ENCODE results near the gene ESYT3.

ESYT3 gene

GRCh38 chr3:138498991-138499390 is 64.6 kb downstream of the ESYT3 start:
- no peak overlapping the region for H4K12ac ChIP-seq (ENCODE audit: low read depth, low read length)
- no peak overlapping the region for H2BK5ac ChIP-seq (ENCODE audit: low read depth, low read length, poor library complexity)
- H3K9ac ChIP-seq (ENCODE audit: low read length), result no peak overlapping the region
- no peaks in the 10 kb centered on the region for H3K27me3 ChIP-seq (ENCODE audit: insufficient read depth, low read length)
- H2BK12ac ChIP-seq (ENCODE audit: low read length), result no peak overlapping the region
- H3K14ac ChIP-seq (ENCODE audit: low read length), result no peak overlapping the region
- H3K9me3 ChIP-seq (ENCODE audit: insufficient read depth, low read depth, low read length), result no peaks in the 10 kb centered on the region
- no peak overlapping the region for H4K91ac ChIP-seq (ENCODE audit: low read depth, low read length)
- no peak overlapping the region for H3K4me2 ChIP-seq (ENCODE audit: low read length)
- no peak overlapping the region for H3K4ac ChIP-seq (ENCODE audit: low read depth, low read length)
- no peak overlapping the region for H3K4me3 ChIP-seq (ENCODE audit: low read depth, low read length)
- no peak for DNase-seq
- no peak overlapping the region for H3K23ac ChIP-seq (ENCODE audit: low read length)
- no peak overlapping the region for H2AFZ ChIP-seq (ENCODE audit: insufficient read depth, low read length, poor library complexity)
- H4K8ac ChIP-seq (ENCODE audit: low read depth, low read length), result no peak overlapping the region
- H3K27ac ChIP-seq (ENCODE audit: low read depth, low read length), result no peak overlapping the region
- no peaks in the 10 kb centered on the region for H3K79me2 ChIP-seq (ENCODE audit: control insufficient read depth, insufficient read depth, low read length, poor library complexity)
- H2BK120ac ChIP-seq (ENCODE audit: insufficient read depth, low read length, poor library complexity), result no peak overlapping the region
- H3K18ac ChIP-seq (ENCODE audit: low read length), result no peak overlapping the region
- no peak overlapping the region for H2AK5ac ChIP-seq (ENCODE audit: low read length)
- peaks cover 0 to 2% of the 10 kb centered on the region in 2 experiments for H3K36me3 ChIP-seq (ENCODE audit: control insufficient read depth in 1 of 2, insufficient read depth in 2 of 2, low read length in 2 of 2)
- no peaks in the 10 kb centered on the region for H3K79me1 ChIP-seq (ENCODE audit: low read length)
- H3K4me1 ChIP-seq (ENCODE audit: control insufficient read depth in 1 of 2, insufficient read depth in 2 of 2, low read length in 2 of 2), result no peaks in the 10 kb centered on the region

DNA sequence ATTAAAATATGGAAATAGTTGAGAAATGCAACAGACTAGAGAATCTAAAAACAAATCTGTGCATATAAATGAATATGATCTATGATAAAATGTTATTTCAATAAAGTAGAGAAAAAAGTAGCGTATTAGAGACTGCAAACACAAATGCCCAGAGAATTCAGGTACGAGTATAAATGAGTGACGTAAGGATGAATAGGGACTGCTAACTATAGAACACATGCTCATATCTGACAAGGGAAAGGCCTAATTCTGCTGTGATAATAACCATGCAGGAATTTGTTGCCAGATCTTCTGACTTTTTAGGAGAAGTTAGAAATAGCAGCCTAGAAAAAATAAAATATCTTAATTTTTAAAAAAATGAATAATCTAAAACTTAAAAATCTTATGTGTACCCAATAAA is 73.1 kb downstream of the ESYT3 start:
- no peak overlapping the region for H3K27ac ChIP-seq (ENCODE audit: low read depth, low read length)

GRCh38 chr3:138509586-138509985 is 75.2 kb downstream of the ESYT3 start:
- H3K9ac ChIP-seq (ENCODE audit: low read length), result no peak overlapping the region
- no peak overlapping the region for H3K4me2 ChIP-seq (ENCODE audit: low read length)
- no peak overlapping the region for H3K27ac ChIP-seq (ENCODE audit: low read depth, low read length)
- no peak overlapping the region for H4K12ac ChIP-seq (ENCODE audit: low read depth, low read length)
- no peak overlapping the region for H3K14ac ChIP-seq (ENCODE audit: low read length)
- H3K27me3 ChIP-seq (ENCODE audit: insufficient read depth, low read length), result no peaks in the 10 kb centered on the region
- no CpG with 5 or more reads among the region's 2 CpGs for WGBS (ENCODE audit: extremely low coverage, insufficient coverage, insufficient read length)
- H4K91ac ChIP-seq (ENCODE audit: low read depth, low read length), result no peak overlapping the region
- H3K4ac ChIP-seq (ENCODE audit: low read depth, low read length), result no peak overlapping the region
- no peak overlapping the region for H2AK5ac ChIP-seq (ENCODE audit: low read length)
- H2AFZ ChIP-seq (ENCODE audit: insufficient read depth, low read length, poor library complexity), result no peak overlapping the region
- no peak overlapping the region for H4K8ac ChIP-seq (ENCODE audit: low read depth, low read length)
- H3K79me1 ChIP-seq (ENCODE audit: low read length), result no peaks in the 10 kb centered on the region
- H3K79me2 ChIP-seq (ENCODE audit: control insufficient read depth, insufficient read depth, low read length, poor library complexity), result no peaks in the 10 kb centered on the region
- H2BK120ac ChIP-seq (ENCODE audit: insufficient read depth, low read length, poor library complexity), result no peak overlapping the region
- H3K4me3 ChIP-seq (ENCODE audit: low read depth, low read length), result no peak overlapping the region
- H3K4me1 ChIP-seq (ENCODE audit: control insufficient read depth in 1 of 2, insufficient read depth in 2 of 2, low read length in 2 of 2), result peaks cover 0 to 2% of the 10 kb centered on the region in 2 experiments
- no peaks in the 10 kb centered on the region for H3K9me3 ChIP-seq (ENCODE audit: insufficient read depth, low read depth, low read length)
- H2BK5ac ChIP-seq (ENCODE audit: low read depth, low read length, poor library complexity), result no peak overlapping the region
- no peak overlapping the region for H3K18ac ChIP-seq (ENCODE audit: low read length)
- DNase-seq, result no peak
- H3K36me3 ChIP-seq (ENCODE audit: control insufficient read depth in 1 of 2, insufficient read depth in 2 of 2, low read length in 2 of 2), result no peaks in the 10 kb centered on the region
- no peak overlapping the region for H3K23ac ChIP-seq (ENCODE audit: low read length)
- no peak overlapping the region for H2BK12ac ChIP-seq (ENCODE audit: low read length)

More for the DNA sequence above, 73.1 kb downstream of the ESYT3 start:
- Histone ChIP-seq H3K9ac (ENCODE audit: low read length) (no peak overlapping the region), H3K79me2 (ENCODE audit: control insufficient read depth, insufficient read depth, low read length, poor library complexity) (no peaks in the 10 kb centered on the region), H3K4me2 (ENCODE audit: low read length) (no peak overlapping the region), H3K4me1 (ENCODE audit: control insufficient read depth in 1 of 2, insufficient read depth in 2 of 2, low read length in 2 of 2) (no peaks in the 10 kb centered on the region), H2BK5ac (ENCODE audit: low read depth, low read length, poor library complexity) (no peak overlapping the region), H2AFZ (ENCODE audit: insufficient read depth, low read length, poor library complexity) (no peak overlapping the region), H3K9me3 (ENCODE audit: insufficient read depth, low read depth, low read length) (no peaks in the 10 kb centered on the region), H3K27me3 (ENCODE audit: insufficient read depth, low read length) (no peaks in the 10 kb centered on the region), H4K8ac (ENCODE audit: low read depth, low read length) (no peak overlapping the region), H2BK120ac (ENCODE audit: insufficient read depth, low read length, poor library complexity) (no peak overlapping the region), H4K91ac (ENCODE audit: low read depth, low read length) (no peak overlapping the region), H2AK5ac (ENCODE audit: low read length) (no peak overlapping the region), H3K14ac (ENCODE audit: low read length) (no peak overlapping the region), H3K18ac (ENCODE audit: low read length) (no peak overlapping the region), H3K4me3 (ENCODE audit: low read depth, low read length) (no peak overlapping the region), H2BK12ac (ENCODE audit: low read length) (no peak overlapping the region), H3K23ac (ENCODE audit: low read length) (no peak overlapping the region), H3K4ac (ENCODE audit: low read depth, low read length) (no peak overlapping the region), H4K12ac (ENCODE audit: low read depth, low read length) (no peak overlapping the region), H3K79me1 (ENCODE audit: low read length) (no peaks in the 10 kb centered on the region), H3K36me3 (ENCODE audit: control insufficient read depth in 1 of 2, insufficient read depth in 2 of 2, low read length in 2 of 2) (no peaks in the 10 kb centered on the region)
- WGBS (ENCODE audit: extremely low coverage, insufficient coverage, insufficient read length), result no CpG with 5 or more reads among the region's 3 CpGs
- no peak for DNase-seq

GRCh38 chr3:138511945-138512344 is 77.5 kb downstream of the ESYT3 start:
- Histone ChIP-seq H3K79me1 (ENCODE audit: low read length) (no peaks in the 10 kb centered on the region), H3K4me1 (ENCODE audit: control insufficient read depth in 1 of 2, insufficient read depth in 2 of 2, low read length in 2 of 2) (peaks cover 0 to 2% of the 10 kb centered on the region in 2 experiments), H4K91ac (ENCODE audit: low read depth, low read length) (no peak overlapping the region), H2BK12ac (ENCODE audit: low read length) (no peak overlapping the region), H2AK5ac (ENCODE audit: low read length) (no peak overlapping the region), H2BK5ac (ENCODE audit: low read depth, low read length, poor library complexity) (no peak overlapping the region), H3K9me3 (ENCODE audit: insufficient read depth, low read depth, low read length) (no peaks in the 10 kb centered on the region), H3K4ac (ENCODE audit: low read depth, low read length) (no peak overlapping the region), H3K23ac (ENCODE audit: low read length) (no peak overlapping the region), H3K79me2 (ENCODE audit: control insufficient read depth, insufficient read depth, low read length, poor library complexity) (no peaks in the 10 kb centered on the region), H3K4me2 (ENCODE audit: low read length) (no peak overlapping the region), H4K8ac (ENCODE audit: low read depth, low read length) (no peak overlapping the region), H3K14ac (ENCODE audit: low read length) (no peak overlapping the region), H3K18ac (ENCODE audit: low read length) (no peak overlapping the region), H3K4me3 (ENCODE audit: low read depth, low read length) (no peak overlapping the region), H3K27ac (ENCODE audit: low read depth, low read length) (no peak overlapping the region), H3K9ac (ENCODE audit: low read length) (no peak overlapping the region), H3K36me3 (ENCODE audit: control insufficient read depth in 1 of 2, insufficient read depth in 2 of 2, low read length in 2 of 2) (no peaks in the 10 kb centered on the region), H4K12ac (ENCODE audit: low read depth, low read length) (no peak overlapping the region), H2BK120ac (ENCODE audit: insufficient read depth, low read length, poor library complexity) (no peak overlapping the region), H3K27me3 (ENCODE audit: insufficient read depth, low read length) (no peaks in the 10 kb centered on the region), H2AFZ (ENCODE audit: insufficient read depth, low read length, poor library complexity) (no peak overlapping the region)
- DNase-seq, result no peak
